GM11168 (cell line): Measurements from ENCODE around the gene ADCY3.

Source experiments
- in situ Hi-C: fragments of 300-500 bp; cut with MboI; formaldehyde crosslinking; loops from one replicate; pipeline ENCODE4 v1.12.0; 2022; ENCODE audit warnings: low sequenced_read_pairs; ENCODE audit not compliant: unreplicated experiment

The ADCY3 gene

GRCh38 chr2:24926602-24927252, 6.7 kb upstream of the ADCY3 start:
- in situ Hi-C loops, result no loop called here

GRCh38 chr2:24926220-24926601, 6.2 kb upstream of the ADCY3 start:
- in situ Hi-C loops, result no loop called here

GRCh38 chr2:24925815-24926214, 5.8 kb upstream of the ADCY3 start:
- in situ Hi-C loops, result no loop called here

- in situ Hi-C loops, result no loop called here
Observed at GRCh38 chr2:24924732-24925131, 4.7 kb upstream of the ADCY3 start.

GRCh38 chr2:24924266-24924665, 4.2 kb upstream of the ADCY3 start:
- in situ Hi-C loops, result no loop called here

GRCh38 chr2:24923106-24923505, 3.1 kb upstream of the ADCY3 start:
- in situ Hi-C loops, result no loop called here

- in situ Hi-C loops, result no loop called here
Observed at GRCh38 chr2:24922556-24922955, 2.5 kb upstream of the ADCY3 start.

GRCh38 chr2:24920809-24921441, 888 bp upstream of the ADCY3 start:
- in situ Hi-C loops, result no loop called here

- in situ Hi-C loops, result no loop called here
Observed at GRCh38 chr2:24919506-24920097, 435 bp downstream of the ADCY3 start.

- in situ Hi-C loops, result no loop called here
Observed at GRCh38 chr2:24919037-24919505, 966 bp downstream of the ADCY3 start.

GRCh38 chr2:24918326-24919036, 1.6 kb downstream of the ADCY3 start:
- in situ Hi-C loops, result no loop called here

- in situ Hi-C loops, result no loop called here
Observed at GRCh38 chr2:24917731-24918325, 2.2 kb downstream of the ADCY3 start.

GRCh38 chr2:24917086-24917485, 3.0 kb downstream of the ADCY3 start:
- in situ Hi-C loops, result no loop called here

GRCh38 chr2:24915796-24916195, 4.2 kb downstream of the ADCY3 start:
- in situ Hi-C loops, result no loop called here

GRCh38 chr2:24915175-24915574, 4.9 kb downstream of the ADCY3 start:
- in situ Hi-C loops, result no loop called here

- in situ Hi-C loops, result no loop called here
Observed at GRCh38 chr2:24914713-24915112, 5.3 kb downstream of the ADCY3 start.

GRCh38 chr2:24913911-24914310, 6.1 kb downstream of the ADCY3 start:
- in situ Hi-C loops, result no loop called here

GRCh38 chr2:24912986-24913385, 7.1 kb downstream of the ADCY3 start:
- in situ Hi-C loops, result no loop called here

- in situ Hi-C loops, result no loop called here
Observed at GRCh38 chr2:24912523-24912922, 7.5 kb downstream of the ADCY3 start.

- in situ Hi-C loops, result no loop called here
Observed at GRCh38 chr2:24910245-24910644, 9.8 kb downstream of the ADCY3 start.
